Left ventricle myocardium inferior (tissue), 1 donor: Measurements from ENCODE around the gene SFXN5. TPM values are rescaled to one million over a fixed set of nuclear protein-coding genes. Genes with fewer than 3 reads are reported as not detected.

Source experiments
- DNase-seq: peaks from one replicate; pipeline ENCODE4 v3.0.0-alpha.2; 2020
- H3K27ac ChIP-seq: fragments of 200-600 bp; replicated peaks from 2 replicates; pipeline ENCODE4 v1.8.0; 2021
- H3K27me3 ChIP-seq: fragments of 200-600 bp; 2 replicates; pipeline ENCODE4 v1.8.0; 2021; ENCODE audit warnings: low read depth
- H3K36me3 ChIP-seq: fragments of 200-600 bp; 2 replicates; pipeline ENCODE4 v1.8.0; 2021
- H3K4me1 ChIP-seq: fragments of 200-600 bp; 2 replicates; pipeline ENCODE4 v1.8.0; 2021
- H3K4me3 ChIP-seq: fragments of 200-600 bp; 2 replicates; pipeline ENCODE4 v1.8.0; 2021; ENCODE audit warnings: mild to moderate bottlenecking, moderate library complexity
- H3K9me3 ChIP-seq: fragments of 200-600 bp; replicated peaks from 2 replicates; pipeline ENCODE4 v1.8.0; 2021
- intact Hi-C: fragments of 100-400 bp; cut with micrococcal nuclease; formaldehyde crosslinking; loops from one replicate; pipeline ENCODE4 v1.11.0; 2022
- total RNA-seq: library from RNA; stranded (reverse); fragmentation: NEBNext Ultra II Directional; extraction: Animal tissue kit (Norgen Biotek cat#: 25700); gene quantifications from one replicate; pipeline ENCODE4 v1.2.1, GENCODE V29; 2021
- TF ChIP-seq, protein P1 (sequence below): fragments of 200-600 bp; IDR thresholded peaks from 2 replicates; pipeline ENCODE4 v1.8.0; 2021; ENCODE audit warnings: antibody characterized with exemption, mild to moderate bottlenecking, borderline replicate concordance
- donor health status: DM: no; HTN: yes; CAD: no; lungs with severe emphysema.

SFXN5 gene
- total RNA-seq, 1 donor from 2014 or later, result 9.9 TPM

GRCh38 chr2:72952110-72952823, 119.2 kb downstream of the SFXN5 start:
- TF ChIP-seq, protein P1, sequence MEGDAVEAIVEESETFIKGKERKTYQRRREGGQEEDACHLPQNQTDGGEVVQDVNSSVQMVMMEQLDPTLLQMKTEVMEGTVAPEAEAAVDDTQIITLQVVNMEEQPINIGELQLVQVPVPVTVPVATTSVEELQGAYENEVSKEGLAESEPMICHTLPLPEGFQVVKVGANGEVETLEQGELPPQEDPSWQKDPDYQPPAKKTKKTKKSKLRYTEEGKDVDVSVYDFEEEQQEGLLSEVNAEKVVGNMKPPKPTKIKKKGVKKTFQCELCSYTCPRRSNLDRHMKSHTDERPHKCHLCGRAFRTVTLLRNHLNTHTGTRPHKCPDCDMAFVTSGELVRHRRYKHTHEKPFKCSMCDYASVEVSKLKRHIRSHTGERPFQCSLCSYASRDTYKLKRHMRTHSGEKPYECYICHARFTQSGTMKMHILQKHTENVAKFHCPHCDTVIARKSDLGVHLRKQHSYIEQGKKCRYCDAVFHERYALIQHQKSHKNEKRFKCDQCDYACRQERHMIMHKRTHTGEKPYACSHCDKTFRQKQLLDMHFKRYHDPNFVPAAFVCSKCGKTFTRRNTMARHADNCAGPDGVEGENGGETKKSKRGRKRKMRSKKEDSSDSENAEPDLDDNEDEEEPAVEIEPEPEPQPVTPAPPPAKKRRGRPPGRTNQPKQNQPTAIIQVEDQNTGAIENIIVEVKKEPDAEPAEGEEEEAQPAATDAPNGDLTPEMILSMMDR, result no peak
- H3K27me3 ChIP-seq, result no peaks in the 10 kb centered on the region
- intact Hi-C loops, result no loop called here
- peaks cover 7% of the 10 kb centered on the region for H3K4me1 ChIP-seq
- no peak overlapping the region for H3K4me3 ChIP-seq
- H3K27ac ChIP-seq, result no peak overlapping the region
- H3K9me3 ChIP-seq, result no peaks in the 10 kb centered on the region
- no peak for DNase-seq
- no peaks in the 10 kb centered on the region for H3K36me3 ChIP-seq

DNA sequence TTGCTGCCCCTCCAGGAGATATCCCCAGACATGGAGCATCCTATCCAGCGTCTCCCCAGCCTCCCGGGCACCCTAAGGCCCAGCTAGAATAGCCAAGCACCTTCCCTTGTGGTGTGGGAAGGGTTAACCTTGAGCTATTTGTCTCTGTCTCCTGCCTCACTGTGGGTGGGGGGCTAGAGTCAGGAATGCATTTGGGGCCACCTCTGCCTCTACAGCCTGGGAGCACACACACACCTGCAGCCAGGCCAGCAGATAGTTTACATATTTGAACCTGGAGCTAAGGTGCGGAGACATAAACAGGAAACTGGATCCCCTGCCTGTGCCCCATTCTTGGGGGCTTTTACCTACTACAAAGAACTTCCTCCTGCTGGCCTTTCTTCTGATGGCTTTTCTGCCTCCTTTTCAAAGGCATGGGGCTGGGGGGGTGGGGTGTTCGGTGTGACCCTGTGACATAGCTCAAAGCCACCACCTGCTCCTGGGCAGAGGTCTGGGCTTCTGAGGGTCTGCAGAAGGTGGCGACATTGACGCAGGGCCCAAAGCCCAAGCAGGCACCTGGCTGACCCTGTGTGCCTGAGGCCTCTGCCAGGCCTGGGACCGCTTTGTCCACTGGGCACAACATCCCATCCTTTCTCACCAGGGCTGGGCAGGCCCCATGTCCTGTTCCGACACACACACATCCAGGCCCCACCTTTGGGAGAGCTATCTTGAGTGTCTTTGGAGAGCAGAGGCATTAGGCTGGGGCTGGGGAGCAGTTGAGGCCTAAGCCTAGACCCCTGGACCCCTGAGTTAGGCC, 120.0 kb downstream of the SFXN5 start:
- Histone ChIP-seq H3K4me3 (no peak overlapping the region), H3K27me3 (no peaks in the 10 kb centered on the region), H3K27ac (no peak overlapping the region), H3K4me1 (peaks cover 7% of the 10 kb centered on the region), H3K9me3 (no peaks in the 10 kb centered on the region), H3K36me3 (no peaks in the 10 kb centered on the region)
- DNase-seq, result no peak
- intact Hi-C loops, result no loop called here
- TF ChIP-seq, protein P1, result no peak

DNA sequence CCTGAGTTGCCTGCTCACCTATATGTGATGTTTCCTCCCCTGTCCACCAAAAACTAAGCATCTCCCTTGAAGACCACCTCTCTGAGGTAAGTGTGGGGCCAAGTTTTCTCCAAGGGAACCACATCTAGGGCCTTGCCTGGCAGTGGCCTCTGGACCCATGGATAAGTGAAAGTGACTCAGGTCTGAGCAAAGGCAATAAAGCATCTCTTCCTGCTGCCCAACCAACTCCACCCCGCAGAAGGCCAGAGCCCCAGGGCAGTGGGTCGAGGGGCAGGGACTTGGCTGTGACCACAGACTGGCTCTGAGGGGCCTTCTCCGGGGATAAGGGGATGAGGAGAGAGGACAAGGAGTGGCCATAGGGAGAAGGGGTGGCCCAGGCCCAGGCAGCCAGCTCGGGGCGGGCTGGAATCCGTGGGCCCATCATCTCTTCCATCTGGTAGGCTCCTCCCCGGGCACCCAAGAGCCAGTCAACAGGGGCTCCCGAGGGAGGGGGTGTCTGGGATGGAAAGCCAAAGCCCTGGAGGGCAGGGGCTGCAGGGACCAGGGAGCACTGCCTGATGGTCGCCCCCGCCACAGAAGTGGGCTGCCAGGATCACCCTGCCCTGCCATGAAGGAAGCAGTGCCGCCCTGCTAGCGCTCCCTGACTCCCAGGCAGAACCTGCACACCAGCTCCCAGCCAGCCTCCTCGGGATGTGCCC, 120.8 kb downstream of the SFXN5 start:
- H3K4me3 ChIP-seq, result no peak overlapping the region
- H3K9me3 ChIP-seq, result no peaks in the 10 kb centered on the region
- no peaks in the 10 kb centered on the region for H3K27me3 ChIP-seq
- H3K36me3 ChIP-seq, result no peaks in the 10 kb centered on the region
- DNase-seq, result no peak
- TF ChIP-seq, protein P1, result no peak
- no peak overlapping the region for H3K27ac ChIP-seq
- intact Hi-C loops, result no loop called here
- peaks cover 7% of the 10 kb centered on the region for H3K4me1 ChIP-seq

DNA sequence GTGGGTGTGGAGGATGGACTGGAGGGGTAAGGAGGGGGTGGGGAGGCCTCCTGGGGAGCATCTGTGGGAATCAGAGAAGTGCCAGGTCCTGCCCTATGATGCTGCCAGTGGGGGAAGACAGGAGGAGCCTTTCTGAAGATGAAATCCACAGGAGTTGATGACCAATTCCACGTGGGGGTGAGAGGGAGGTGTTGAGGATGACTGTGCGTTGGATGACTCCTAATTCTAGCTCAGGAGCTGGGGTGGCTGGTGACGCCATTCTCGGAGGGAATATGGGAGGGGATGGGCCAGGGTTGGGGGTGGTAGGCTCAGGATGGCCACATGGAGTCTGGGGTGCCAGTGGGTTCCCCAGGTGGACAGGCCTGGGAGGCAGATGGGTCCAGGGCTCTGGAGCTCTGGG, 121.9 kb downstream of the SFXN5 start:
- intact Hi-C loops, result no loop called here
- H3K9me3 ChIP-seq, result no peaks in the 10 kb centered on the region

DNA sequence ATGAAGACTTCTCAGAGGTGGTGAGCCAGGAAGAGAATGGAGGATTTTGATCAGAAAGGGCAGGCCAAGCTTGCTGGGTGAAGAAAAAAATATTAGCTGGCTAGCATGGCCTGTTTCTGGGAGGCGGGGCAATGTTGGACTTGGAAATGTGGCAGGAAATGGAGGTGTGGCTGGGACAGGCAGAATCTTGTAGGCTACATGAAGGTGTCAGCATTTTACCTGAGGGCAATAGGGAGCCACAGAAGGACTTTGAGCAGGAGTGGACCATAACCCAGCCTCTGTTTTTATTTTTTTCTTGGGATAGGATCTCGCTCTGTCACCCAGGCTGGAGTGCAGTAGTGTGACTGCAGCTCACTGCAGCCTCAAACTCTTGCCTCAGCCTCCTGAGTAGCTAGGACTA, 122.5 kb downstream of the SFXN5 start:
- Histone ChIP-seq H3K27me3 (no peaks in the 10 kb centered on the region), H3K9me3 (no peaks in the 10 kb centered on the region), H3K27ac (no peak overlapping the region), H3K4me3 (no peak overlapping the region), H3K36me3 (peaks cover 11% of the 10 kb centered on the region), H3K4me1 (no peaks in the 10 kb centered on the region)
- TF ChIP-seq, protein P1, result no peak
- no peak for DNase-seq
- intact Hi-C loops, result no loop called here

More for the DNA sequence above, 121.9 kb downstream of the SFXN5 start:
- no peak overlapping the region for H3K4me3 ChIP-seq
- TF ChIP-seq, protein P1, result no peak
- peaks cover 5% of the 10 kb centered on the region for H3K4me1 ChIP-seq
- peaks cover 5% of the 10 kb centered on the region for H3K36me3 ChIP-seq
- no peak overlapping the region for H3K27ac ChIP-seq
- DNase-seq, result no peak
- no peaks in the 10 kb centered on the region for H3K27me3 ChIP-seq
